Measurements from ENCODE around the gene FSTL5.

GRCh38 chr4:161356351-161356750 lies 807.4 kb downstream of the FSTL5 start:
- TF ChIP-seq, protein P1, sequence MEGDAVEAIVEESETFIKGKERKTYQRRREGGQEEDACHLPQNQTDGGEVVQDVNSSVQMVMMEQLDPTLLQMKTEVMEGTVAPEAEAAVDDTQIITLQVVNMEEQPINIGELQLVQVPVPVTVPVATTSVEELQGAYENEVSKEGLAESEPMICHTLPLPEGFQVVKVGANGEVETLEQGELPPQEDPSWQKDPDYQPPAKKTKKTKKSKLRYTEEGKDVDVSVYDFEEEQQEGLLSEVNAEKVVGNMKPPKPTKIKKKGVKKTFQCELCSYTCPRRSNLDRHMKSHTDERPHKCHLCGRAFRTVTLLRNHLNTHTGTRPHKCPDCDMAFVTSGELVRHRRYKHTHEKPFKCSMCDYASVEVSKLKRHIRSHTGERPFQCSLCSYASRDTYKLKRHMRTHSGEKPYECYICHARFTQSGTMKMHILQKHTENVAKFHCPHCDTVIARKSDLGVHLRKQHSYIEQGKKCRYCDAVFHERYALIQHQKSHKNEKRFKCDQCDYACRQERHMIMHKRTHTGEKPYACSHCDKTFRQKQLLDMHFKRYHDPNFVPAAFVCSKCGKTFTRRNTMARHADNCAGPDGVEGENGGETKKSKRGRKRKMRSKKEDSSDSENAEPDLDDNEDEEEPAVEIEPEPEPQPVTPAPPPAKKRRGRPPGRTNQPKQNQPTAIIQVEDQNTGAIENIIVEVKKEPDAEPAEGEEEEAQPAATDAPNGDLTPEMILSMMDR (conservative IDR thresholded peaks at IDR 0.05): no peak
- TF ChIP-seq EZH2 (IDR thresholded peaks at IDR 0.05; ENCODE audit: low read depth): no peak
